IMR-90 (cell line): Measurements from ENCODE around the gene UNC93A. TPM values are rescaled to one million over a fixed set of nuclear protein-coding genes. Genes with fewer than 3 reads are reported as not detected.
"Not testable (repeated sequence)": the region's sequence is repeated elsewhere in the genome, so short reads cannot be mapped to it uniquely, and the experiment has no call there.

ENCODE experiments used
- ATAC-seq: fragments of 200-7000 bp; cut with Tn5 transposase; 2 replicates; pipeline ENCODE4 v1.9.1; 2020; ENCODE audit warnings: low read depth, mild to moderate bottlenecking, moderate library complexity
- BruUV-seq: library from RNA; stranded (reverse); fragments of 400-500 nt; replicated peaks from 2 replicates; lab custom pipeline; 2021; lab: Mats Ljungman, UMichigan
- CTCF ChIA-PET: fragments of 300-600 bp; formaldehyde crosslinking; extraction: SDS; loops from one replicate; lab custom pipeline; 2021; ENCODE audit warnings: antibody characterized with exemption; lab: Yijun Ruan, JAX
- POLR2A ChIA-PET: fragments of 300-600 bp; sonication (Branson Sonifier 250); formaldehyde crosslinking; loops from one replicate; lab custom pipeline; 2022; ENCODE audit warnings: antibody characterized with exemption; ENCODE audit not compliant: unreplicated experiment; lab: Charles Lee
- DNase-seq: peaks from one replicate; pipeline ENCODE4 v3.0.0; 2013
- H2AFZ ChIP-seq: replicated peaks from 2 replicates; pipeline ENCODE3; 2013; ENCODE audit warnings: low read length, mild to moderate bottlenecking; ENCODE audit not compliant: poor library complexity
- H2AK5ac ChIP-seq: 2 replicates; pipeline ENCODE4 v1.6.1; 2013; ENCODE audit warnings: low read depth, low read length, inconsistent platforms
- H2AK9ac ChIP-seq: replicated peaks from 2 replicates; pipeline ENCODE3; 2013; ENCODE audit warnings: mild to moderate bottlenecking, low read depth, low read length, moderate library complexity; ENCODE audit not compliant: poor library complexity
- H2BK120ac ChIP-seq: 2 replicates; pipeline ENCODE4 v1.6.1; 2013; ENCODE audit warnings: low read depth, low read length, inconsistent platforms
- H2BK15ac ChIP-seq: 3 replicates; pipeline ENCODE4 v1.6.1; 2013; ENCODE audit warnings: low read depth, low read length, inconsistent platforms
- H2BK20ac ChIP-seq: 2 replicates; pipeline ENCODE4 v1.6.1; 2013; ENCODE audit warnings: low read depth, mild to moderate bottlenecking, inconsistent platforms, low read length, moderate library complexity
- H2BK5ac ChIP-seq: 2 replicates; pipeline ENCODE4 v1.6.1; 2013; ENCODE audit warnings: mild to moderate bottlenecking, low read depth, low read length, inconsistent platforms; ENCODE audit not compliant: poor library complexity, severe bottlenecking
- H3K14ac ChIP-seq: replicated peaks from 2 replicates; pipeline ENCODE4 v1.6.1; 2013; ENCODE audit warnings: low read depth, low read length, inconsistent platforms
- H3K18ac ChIP-seq: 2 replicates; pipeline ENCODE4 v1.6.1; 2013; ENCODE audit warnings: low read depth, low read length, control low read depth
- H3K23ac ChIP-seq: 2 replicates; pipeline ENCODE4 v1.6.1; 2013; ENCODE audit warnings: low read depth, low read length, inconsistent platforms
- H3K27ac ChIP-seq: 2 replicates; pipeline ENCODE4 v1.5.1; 2013; ENCODE audit warnings: mild to moderate bottlenecking, control low read depth, low read length; ENCODE audit not compliant: insufficient read depth
- H3K27me3 ChIP-seq: 2 replicates; pipeline ENCODE4 v1.6.1; 2013; ENCODE audit warnings: low read length; ENCODE audit not compliant: control insufficient read depth, insufficient read depth
- H3K36me3 ChIP-seq: 2 replicates; pipeline ENCODE4 v1.6.1; 2013; ENCODE audit warnings: low read length, mixed read lengths; ENCODE audit not compliant: control insufficient read depth, insufficient read depth
- H3K4ac ChIP-seq: 2 replicates; pipeline ENCODE4 v1.6.1; 2013; ENCODE audit warnings: low read depth, low read length, inconsistent platforms
- H3K4me1 ChIP-seq: 2 replicates; pipeline ENCODE4 v1.6.1; 2013; ENCODE audit warnings: low read length, mixed read lengths; ENCODE audit not compliant: control insufficient read depth, insufficient read depth
- H3K4me2 ChIP-seq: 2 replicates; pipeline ENCODE4 v1.6.1; 2013; ENCODE audit warnings: low read depth, mild to moderate bottlenecking, control low read depth, low read length, moderate library complexity
- H3K4me3 ChIP-seq: 2 replicates; pipeline ENCODE4 v1.5.1; 2013; ENCODE audit warnings: low read depth, mild to moderate bottlenecking, control low read depth, low read length, moderate library complexity; ENCODE audit not compliant: insufficient read depth
- H3K56ac ChIP-seq: 2 replicates; pipeline ENCODE4 v1.6.1; 2013; ENCODE audit warnings: low read length, inconsistent platforms; ENCODE audit not compliant: insufficient read depth; ENCODE audit errors: extremely low read depth
- H3K79me1 ChIP-seq, 2 experiments: 2 replicates each; pipeline ENCODE4 v1.6.1; 2013; ENCODE audit warnings: low read length in 2 of 2, inconsistent platforms in 1 of 2, low read depth in 1 of 2
- H3K9ac ChIP-seq: 2 replicates; pipeline ENCODE4 v1.6.1; 2013; ENCODE audit warnings: low read depth, low read length, control low read depth
- H3K9me1 ChIP-seq: 2 replicates; pipeline ENCODE4 v1.6.1; 2013; ENCODE audit warnings: low read length, inconsistent platforms; ENCODE audit not compliant: insufficient read depth
- H3K9me3 ChIP-seq: 2 replicates; pipeline ENCODE4 v1.6.1; 2013; ENCODE audit warnings: low read length; ENCODE audit not compliant: control insufficient read depth, insufficient read depth
- H4K20me1 ChIP-seq: 2 replicates; pipeline ENCODE4 v1.6.1; 2013; ENCODE audit warnings: low read length, inconsistent platforms; ENCODE audit not compliant: insufficient read depth
- H4K5ac ChIP-seq: 2 replicates; pipeline ENCODE4 v1.6.1; 2013; ENCODE audit warnings: mild to moderate bottlenecking, low read depth, low read length, control low read depth
- H4K8ac ChIP-seq, 2 experiments: 2 replicates each; pipeline ENCODE4 v1.6.1; 2013; ENCODE audit warnings: low read depth in 2 of 2, low read length in 2 of 2, control low read depth in 1 of 2, inconsistent platforms in 1 of 2
- H4K91ac ChIP-seq: 2 replicates; pipeline ENCODE4 v1.6.1; 2013; ENCODE audit warnings: low read depth, low read length, inconsistent platforms; ENCODE audit not compliant: insufficient read depth
- BHLHE40 ChIP-seq: fragments of 150-350 bp; IDR thresholded peaks from 2 replicates; pipeline ENCODE4 v1.6.1; 2016; ENCODE audit warnings: mild to moderate bottlenecking, low read depth, low read length
- CHD1 ChIP-seq: IDR thresholded peaks from 2 replicates; pipeline ENCODE4 v1.6.1; 2012; ENCODE audit warnings: low read depth, low read length, improper control_type of control experiment
- RFX5 ChIP-seq: IDR thresholded peaks from 2 replicates; pipeline ENCODE4 v1.8.0; 2012; ENCODE audit warnings: low read depth, mild to moderate bottlenecking, low read length, moderate library complexity
- WGBS, 2 experiments: methylation state at CpG; one replicate each; pipeline versions ENCODE4 v1.1.5 to v1.1.7; 2013; ENCODE audit warnings: missing lambda C conversion rate in 2 of 2; ENCODE audit not compliant: insufficient read length in 1 of 2; ENCODE audit errors: extremely low coverage in 2 of 2; 5-methylcytosine and 5-hydroxymethylcytosine counted together
- dilution Hi-C: fragments of 300-500 bp; cut with HindIII; formaldehyde crosslinking; loops from one replicate; pipeline ENCODE4 v1.14.3; 2018; ENCODE audit warnings: low sequenced_read_pairs; ENCODE audit not compliant: unreplicated experiment
- in situ Hi-C: fragments of 300-500 bp; cut with MboI; formaldehyde crosslinking; loops from 3 replicates; pipeline ENCODE4 v1.14.3; 2019; ENCODE audit warnings: low sequenced_read_pairs, inconsistent platforms, mixed read lengths
- intact Hi-C: fragments of 100-400 bp; cut with micrococcal nuclease; formaldehyde crosslinking; loops from 2 replicates; pipeline ENCODE4 v1.10.0; 2022
- polyA plus RNA-seq, 3 experiments: library from polyadenylated mRNA; depleted of rRNA; stranded (reverse); fragments of >200 nt; gene quantifications; 2 replicates each; pipeline ENCODE4 v1.2.3, GENCODE V29; 2012; ENCODE audit warnings: low replicate concordance in 1 of 3
- total RNA-seq: library from RNA; depleted of rRNA; stranded (reverse); fragments of >200 nt; gene quantifications from 2 replicates; pipeline ENCODE4 v1.2.3, GENCODE V29; 2012

UNC93A gene
- total and polyA plus RNA-seq, 2 of the 4 experiments (the other 2 are of a cell fraction): not detected

GRCh38 chr6:167266830-167267555 lies 24.1 kb upstream of the UNC93A start:
- Histone ChIP-seq H3K36me3 (no peaks in the 10 kb centered on the region), H2AFZ (no peak overlapping the region), H3K27ac (no peak overlapping the region), H3K4me1 (no peaks in the 10 kb centered on the region), H4K8ac (no peak overlapping the region), H2BK5ac (no peak overlapping the region), H4K91ac (no peak overlapping the region), H2BK20ac (no peak overlapping the region), H3K9ac (no peak overlapping the region), H3K4me3 (no peak overlapping the region), H3K9me3 (peaks cover 28% of the 10 kb centered on the region), H3K14ac (no peak overlapping the region), H2BK120ac (no peak overlapping the region), H2AK9ac (no peak overlapping the region), H3K4ac (no peak overlapping the region), H3K4me2 (no peak overlapping the region), H2AK5ac (no peak overlapping the region), H3K9me1 (no peaks in the 10 kb centered on the region), H2BK15ac (no peak overlapping the region), H3K23ac (no peak overlapping the region), H4K5ac (no peak overlapping the region), H3K27me3 (no peaks in the 10 kb centered on the region), H3K56ac (no peak overlapping the region), H4K20me1 (no peaks in the 10 kb centered on the region), H3K79me1 (no peaks in the 10 kb centered on the region), H3K18ac (no peak overlapping the region)
- ATAC-seq: no peak
- BruUV-seq: no TSS peak
- TF ChIP-seq RFX5: no peak
- no peak for TF ChIP-seq CHD1
- no peak for TF ChIP-seq BHLHE40
- CTCF ChIA-PET: no interaction called here
- dilution Hi-C loops (no loop called here), in situ Hi-C loops (no loop called here), intact Hi-C loops (no loop called here)
- no peak for DNase-seq
- POLR2A ChIA-PET: no interaction called here
- no CpG with 5 or more reads among the region's 21 CpGs for WGBS, 2 experiments

GRCh38 chr6:167267556-167267898 lies 23.6 kb upstream of the UNC93A start:
- dilution Hi-C loops, H4K20me1 ChIP-seq, DNase-seq, H3K4me2 ChIP-seq, H3K36me3 ChIP-seq, H3K27ac ChIP-seq, H4K5ac ChIP-seq, H2BK20ac ChIP-seq, H2AK5ac ChIP-seq, ATAC-seq, H3K4me3 ChIP-seq, BruUV-seq, H2BK15ac ChIP-seq, H4K8ac ChIP-seq, intact Hi-C loops, H3K27me3 ChIP-seq, H4K91ac ChIP-seq, in situ Hi-C loops, H2BK5ac ChIP-seq, H3K9me1 ChIP-seq, H3K18ac ChIP-seq, H3K56ac ChIP-seq, H3K4me1 ChIP-seq, H3K4ac ChIP-seq, CTCF ChIA-PET, H2BK120ac ChIP-seq, H3K9ac ChIP-seq, H2AK9ac ChIP-seq, H3K14ac ChIP-seq, H3K23ac ChIP-seq, H2AFZ ChIP-seq, H3K79me1 ChIP-seq, POLR2A ChIA-PET: not testable (repeated sequence)
- no CpG with 5 or more reads among the region's 3 CpGs for WGBS, 2 experiments
- H3K9me3 ChIP-seq: peaks cover 28% of the 10 kb centered on the region
